Left ventricle myocardium inferior (tissue), 1 donor: ENCODE measurements around the gene ZNF581. TPM values are rescaled to one million over a fixed set of nuclear protein-coding genes. Genes with fewer than 3 reads are reported as not detected.

ENCODE experiments used
- DNase-seq: peaks from one replicate; pipeline ENCODE4 v3.0.0-alpha.2; 2020
- H3K27ac ChIP-seq: fragments of 200-600 bp; replicated peaks from 2 replicates; pipeline ENCODE4 v1.8.0; 2021
- H3K27me3 ChIP-seq: fragments of 200-600 bp; 2 replicates; pipeline ENCODE4 v1.8.0; 2021; ENCODE audit warnings: low read depth
- H3K36me3 ChIP-seq: fragments of 200-600 bp; 2 replicates; pipeline ENCODE4 v1.8.0; 2021
- H3K4me1 ChIP-seq: fragments of 200-600 bp; 2 replicates; pipeline ENCODE4 v1.8.0; 2021
- H3K4me3 ChIP-seq: fragments of 200-600 bp; 2 replicates; pipeline ENCODE4 v1.8.0; 2021; ENCODE audit warnings: mild to moderate bottlenecking, moderate library complexity
- H3K9me3 ChIP-seq: fragments of 200-600 bp; replicated peaks from 2 replicates; pipeline ENCODE4 v1.8.0; 2021
- CTCF ChIP-seq: fragments of 200-600 bp; IDR thresholded peaks from 2 replicates; pipeline ENCODE4 v1.8.0; 2021; ENCODE audit warnings: antibody characterized with exemption, mild to moderate bottlenecking, borderline replicate concordance
- intact Hi-C: fragments of 100-400 bp; cut with micrococcal nuclease; formaldehyde crosslinking; loops from one replicate; pipeline ENCODE4 v1.11.0; 2022
- total RNA-seq: library from RNA; stranded (reverse); fragmentation: NEBNext Ultra II Directional; extraction: Animal tissue kit (Norgen Biotek cat#: 25700); gene quantifications from one replicate; pipeline ENCODE4 v1.2.1, GENCODE V29; 2021
- donor health status: DM: no; HTN: yes; CAD: no; lungs with severe emphysema.

The ZNF581 gene
- total RNA-seq, 1 donor from 2014 or later, result 7.1 TPM

GRCh38 chr19:55613396-55613795, 30.1 kb upstream of the ZNF581 start:
- Histone ChIP-seq H3K4me1 (peaks cover 33% of the 10 kb centered on the region), H3K9me3 (no peaks in the 10 kb centered on the region), H3K36me3 (peaks cover 60% of the 10 kb centered on the region), H3K27ac (peak overlapping the region; percentile 88), H3K4me3 (no peak overlapping the region), H3K27me3 (no peaks in the 10 kb centered on the region)
- TF ChIP-seq CTCF, result no peak
- DNase-seq, result no peak
- intact Hi-C loops, result no loop called here

- Histone ChIP-seq H3K27me3 (no peaks in the 10 kb centered on the region), H3K4me1 (peaks cover 30% of the 10 kb centered on the region), H3K36me3 (peaks cover 57% of the 10 kb centered on the region), H3K9me3 (no peaks in the 10 kb centered on the region), H3K4me3 (no peak overlapping the region), H3K27ac (no peak overlapping the region)
- intact Hi-C loops, result no loop called here
- no peak for TF ChIP-seq CTCF
- DNase-seq, result no peak
Observed at GRCh38 chr19:55613930-55614710, 29.3 kb upstream of the ZNF581 start.

- intact Hi-C loops, result no loop called here
- no peaks in the 10 kb centered on the region for H3K27me3 ChIP-seq
- peaks cover 49% of the 10 kb centered on the region for H3K36me3 ChIP-seq
- H3K4me3 ChIP-seq, result no peak overlapping the region
- H3K4me1 ChIP-seq, result peaks cover 30% of the 10 kb centered on the region
- no peak overlapping the region for H3K27ac ChIP-seq
- no peak for DNase-seq
- TF ChIP-seq CTCF, result no peak
- no peaks in the 10 kb centered on the region for H3K9me3 ChIP-seq
Observed at GRCh38 chr19:55614711-55615542, 28.5 kb upstream of the ZNF581 start.

GRCh38 chr19:55615543-55616394, 27.7 kb upstream of the ZNF581 start:
- Histone ChIP-seq H3K27ac (no peak overlapping the region), H3K4me1 (peaks cover 25% of the 10 kb centered on the region), H3K36me3 (peaks cover 42% of the 10 kb centered on the region), H3K9me3 (no peaks in the 10 kb centered on the region), H3K4me3 (no peak overlapping the region), H3K27me3 (no peaks in the 10 kb centered on the region)
- no peak for TF ChIP-seq CTCF
- intact Hi-C loops, result no loop called here
- DNase-seq, result no peak

- no peaks in the 10 kb centered on the region for H3K9me3 ChIP-seq
- H3K36me3 ChIP-seq, result peaks cover 42% of the 10 kb centered on the region
- intact Hi-C loops, result no loop called here
- no peak for TF ChIP-seq CTCF
- no peaks in the 10 kb centered on the region for H3K27me3 ChIP-seq
- DNase-seq, result no peak
- H3K27ac ChIP-seq, result no peak overlapping the region
- H3K4me3 ChIP-seq, result no peak overlapping the region
- peaks cover 19% of the 10 kb centered on the region for H3K4me1 ChIP-seq
Observed at GRCh38 chr19:55616395-55616875, 27.0 kb upstream of the ZNF581 start.
